Thymus (tissue), 11 donors: ENCODE measurements around the gene MACROD2. TPM values are rescaled to one million over a fixed set of nuclear protein-coding genes. Genes with fewer than 3 reads are reported as not detected.
"Not testable (repeated sequence)": the region's sequence is repeated elsewhere in the genome, so short reads cannot be mapped to it uniquely, and the experiment has no call there.

Experiments used
- DNase-seq, 9 donors: peaks; one replicate each; pipeline ENCODE4 v3.0.0-alpha.2; 2013; ENCODE audit warnings: low spot score in 9 of 9, low read depth in 6 of 9, missing footprints in 1 of 9
- H3K27ac ChIP-seq, 2 donors: one replicate each; pipeline ENCODE4 v1.5.1; 2013; ENCODE audit warnings: control low read depth in 1 of 2, low read depth in 1 of 2, low read length in 1 of 2, mild to moderate bottlenecking in 1 of 2, moderate library complexity in 1 of 2
- H3K27me3 ChIP-seq, 2 donors: one replicate each; pipeline ENCODE4 v1.5.1; 2013; ENCODE audit warnings: low read length in 1 of 2; ENCODE audit not compliant: control insufficient read depth in 2 of 2, insufficient read depth in 1 of 2
- H3K36me3 ChIP-seq, 2 donors: one replicate each; pipeline ENCODE4 v1.5.1; 2013; ENCODE audit warnings: low read length in 1 of 2, mild to moderate bottlenecking in 1 of 2, moderate library complexity in 1 of 2; ENCODE audit not compliant: control insufficient read depth in 2 of 2, insufficient read depth in 2 of 2
- H3K4me1 ChIP-seq, 2 donors: one replicate each; pipeline ENCODE4 v1.5.1; 2013; ENCODE audit warnings: low read length in 2 of 2; ENCODE audit not compliant: control insufficient read depth in 2 of 2, insufficient read depth in 2 of 2
- H3K4me3 ChIP-seq, 2 donors: one replicate each; pipeline ENCODE4 v1.5.1; 2013; ENCODE audit warnings: low read length in 2 of 2, control low read depth in 1 of 2, mild to moderate bottlenecking in 1 of 2
- H3K9me3 ChIP-seq, 2 donors: one replicate each; pipeline ENCODE4 v1.5.1; 2013; ENCODE audit warnings: low read length in 1 of 2, mild to moderate bottlenecking in 1 of 2; ENCODE audit not compliant: control insufficient read depth in 2 of 2, insufficient read depth in 1 of 2
- WGBS: extraction: QIAGEN DNeasy Blood & Tissue Kit; methylation state at CpG from one replicate; pipeline ENCODE4 v1.1.7; 2013; 5-methylcytosine and 5-hydroxymethylcytosine counted together
- polyA plus RNA-seq: library from polyadenylated mRNA; stranded (reverse); fragments of 200-250 nt; gene quantifications from one replicate; pipeline ENCODE4 v1.2.3, GENCODE V29; 2013
- total RNA-seq: library from RNA; stranded (reverse); fragments of 120-200 nt; gene quantifications from one replicate; pipeline ENCODE4 v1.2.4, GENCODE V29; 2013
- donor health status: healthy.

The MACROD2 gene
- total and polyA plus RNA-seq, 2 donors: 1.6 to 4.2 TPM

DNA sequence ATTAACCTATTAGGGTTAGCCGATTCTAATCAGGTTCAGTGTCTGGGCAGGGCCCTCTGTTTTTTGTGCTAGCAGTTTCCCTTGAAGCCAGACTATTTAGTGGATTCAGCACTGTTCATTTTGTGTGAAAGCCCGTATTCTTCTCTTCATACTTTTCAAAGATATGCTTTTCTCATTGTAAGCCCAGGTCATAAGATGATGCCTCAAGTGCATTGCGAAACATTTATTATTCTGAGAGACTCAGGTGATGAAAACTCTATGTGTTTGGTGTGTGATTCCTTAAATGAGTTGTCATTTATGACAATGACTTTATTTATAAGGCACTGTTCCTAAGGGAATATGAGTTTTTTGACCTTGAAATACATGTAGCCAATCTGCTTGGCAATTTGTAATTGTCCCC is 1193.1 kb downstream of the MACROD2 start:
- no peaks in the 10 kb centered on the region for H3K9me3 ChIP-seq
- WGBS: 95% methylated on average over 3 of the region's 3 CpGs
- no peak overlapping the region for H3K4me3 ChIP-seq
- DNase-seq: no peak
- no peaks in the 10 kb centered on the region for H3K4me1 ChIP-seq
- no peak overlapping the region for H3K27ac ChIP-seq
- no peaks in the 10 kb centered on the region for H3K36me3 ChIP-seq
- no peaks in the 10 kb centered on the region for H3K27me3 ChIP-seq

DNA sequence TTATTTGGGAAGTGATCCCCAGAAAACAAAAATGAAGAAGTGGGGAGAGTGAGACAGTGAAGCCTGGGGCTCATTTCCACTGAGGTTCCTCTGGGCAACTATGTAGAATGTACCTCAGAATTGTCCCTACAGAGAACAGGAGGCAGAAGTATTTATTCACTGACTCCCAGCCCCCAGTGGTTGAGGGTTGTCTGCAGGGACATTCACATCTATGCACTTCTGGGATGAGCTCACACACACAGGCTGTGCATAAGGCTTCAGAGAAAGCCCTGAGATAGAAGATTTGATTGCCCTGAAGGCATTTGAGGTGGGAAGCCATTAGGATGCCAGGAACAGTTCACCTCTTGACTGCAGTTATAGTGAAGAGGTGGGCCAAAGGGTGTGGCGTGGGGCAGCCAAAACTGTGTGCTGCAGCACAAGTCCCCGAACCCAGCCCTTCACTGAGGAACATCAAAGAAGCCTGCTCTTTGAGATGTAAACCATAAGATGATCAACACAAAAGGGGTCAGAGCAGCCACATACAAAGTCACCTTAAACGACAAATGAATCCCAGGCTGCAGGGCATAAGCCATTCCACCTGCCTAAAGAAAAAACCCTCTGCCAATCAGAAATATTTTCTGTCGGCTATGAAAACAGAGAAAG is 1195.9 kb downstream of the MACROD2 start:
- H3K4me3 ChIP-seq: no peak overlapping the region
- H3K27ac ChIP-seq: no peak overlapping the region
- DNase-seq: no peak
- no peaks in the 10 kb centered on the region for H3K27me3 ChIP-seq
- H3K36me3 ChIP-seq: no peaks in the 10 kb centered on the region
- no peaks in the 10 kb centered on the region for H3K4me1 ChIP-seq
- WGBS: 79% methylated on average over 4 of the region's 4 CpGs
- no peaks in the 10 kb centered on the region for H3K9me3 ChIP-seq

DNA sequence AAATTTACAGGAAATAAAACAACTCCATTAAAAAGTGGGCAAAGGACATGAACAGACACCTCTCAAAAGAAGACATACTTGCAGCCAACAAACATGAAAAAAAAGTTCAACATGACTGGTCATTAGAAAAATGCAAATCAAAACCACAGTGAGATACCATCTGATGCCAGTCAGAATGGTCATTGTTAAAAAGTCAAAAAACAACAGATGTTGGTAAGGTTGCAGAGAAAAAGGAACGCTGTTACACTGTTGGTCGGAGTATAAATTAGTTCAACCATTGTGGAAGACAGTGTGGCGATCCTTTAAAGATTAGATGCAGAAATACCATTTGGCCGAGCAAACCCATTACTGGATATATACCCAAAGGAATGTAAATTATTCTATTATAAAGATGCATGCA is 1200.1 kb downstream of the MACROD2 start:
- DNase-seq: no peak
- 91% methylated on average over 4 of the region's 4 CpGs for WGBS
- no peaks in the 10 kb centered on the region for H3K9me3 ChIP-seq
- no peaks in the 10 kb centered on the region for H3K4me1 ChIP-seq
- H3K27me3 ChIP-seq: no peaks in the 10 kb centered on the region
- H3K27ac ChIP-seq: no peak overlapping the region
- H3K4me3 ChIP-seq: no peak overlapping the region
- no peaks in the 10 kb centered on the region for H3K36me3 ChIP-seq

DNA sequence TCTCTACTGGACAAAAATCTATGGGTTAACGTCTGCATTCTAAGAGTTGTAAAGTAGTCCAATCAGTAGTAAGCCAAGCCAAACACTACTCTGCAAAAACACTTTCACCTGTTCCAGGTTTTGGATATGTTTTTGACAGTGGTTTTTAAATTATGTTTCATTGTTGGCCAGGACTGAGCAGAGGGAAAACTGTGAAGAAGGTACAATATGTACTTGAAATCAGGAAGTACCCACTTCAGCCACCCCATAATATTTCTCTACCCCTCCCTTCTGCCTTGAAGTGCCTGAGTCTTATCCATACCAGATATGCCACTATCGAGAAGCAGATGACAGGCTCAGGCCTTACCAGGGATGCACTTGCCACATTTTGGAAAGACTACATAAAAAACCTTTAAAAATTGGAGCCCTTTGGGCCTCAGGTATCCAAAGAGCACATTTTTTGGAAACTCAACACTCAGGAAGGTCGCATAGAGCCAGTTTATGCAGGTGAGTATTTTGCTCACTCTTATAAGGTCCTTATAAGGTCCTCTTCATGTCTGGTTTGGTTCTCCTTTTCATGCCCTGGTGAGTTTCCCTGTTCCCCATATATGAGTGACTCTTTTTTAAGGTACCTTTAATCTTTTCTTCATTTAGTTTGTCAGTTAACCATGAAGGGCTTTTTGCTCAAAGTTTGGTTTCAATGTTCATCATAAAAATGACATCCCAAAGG is 1201.4 kb downstream of the MACROD2 start:
- Histone ChIP-seq H3K4me1 (no peaks in the 10 kb centered on the region), H3K27ac (no peak overlapping the region), H3K9me3 (no peaks in the 10 kb centered on the region), H3K36me3 (no peaks in the 10 kb centered on the region), H3K4me3 (no peak overlapping the region), H3K27me3 (no peaks in the 10 kb centered on the region)
- 92% methylated on average over 3 of the region's 3 CpGs for WGBS
- DNase-seq: no peak

DNA sequence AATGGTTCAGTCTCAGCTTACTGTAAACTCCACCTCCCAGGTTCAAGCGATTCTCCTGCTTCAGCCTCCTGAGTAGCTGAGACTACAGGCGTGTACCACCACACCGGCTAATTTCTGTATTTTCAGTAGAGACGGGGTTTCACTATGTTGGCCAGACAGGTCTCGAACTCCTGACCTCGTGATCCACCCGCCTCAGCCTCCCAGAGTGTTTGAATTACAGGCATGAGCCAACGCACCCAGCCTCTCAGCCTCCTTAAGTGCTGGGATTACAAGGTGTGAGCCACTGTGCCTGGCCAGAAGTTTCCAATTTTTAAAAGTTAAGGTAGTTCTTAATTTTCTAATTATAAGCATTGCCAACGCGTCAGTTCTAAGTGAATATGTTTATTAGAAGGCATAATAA is 1202.7 kb downstream of the MACROD2 start:
- H3K27ac ChIP-seq, H3K9me3 ChIP-seq, H3K4me3 ChIP-seq, DNase-seq, H3K36me3 ChIP-seq, H3K27me3 ChIP-seq, H3K4me1 ChIP-seq: not testable (repeated sequence)
- 88% methylated on average over 10 of the region's 10 CpGs for WGBS

DNA sequence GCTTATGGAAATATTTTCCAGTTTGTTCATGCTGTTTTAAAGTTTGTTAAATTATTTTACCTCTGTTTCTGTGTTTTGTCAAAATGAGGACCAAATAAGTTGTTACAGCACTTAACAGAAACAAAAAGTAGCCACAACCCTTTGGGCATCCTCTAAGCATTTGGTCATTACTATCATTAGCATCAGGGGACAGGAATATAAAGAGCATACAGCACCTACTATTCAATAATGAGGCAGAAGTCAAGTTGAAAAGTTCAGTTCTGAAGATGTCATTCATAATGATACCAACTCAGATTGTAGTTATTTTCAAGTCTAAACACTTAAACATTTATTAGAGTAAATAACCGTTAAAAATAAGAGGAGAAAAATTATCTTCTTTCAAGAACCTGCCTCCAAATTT is 1204.4 kb downstream of the MACROD2 start:
- Histone ChIP-seq H3K27ac (no peak overlapping the region), H3K36me3 (no peaks in the 10 kb centered on the region), H3K27me3 (no peaks in the 10 kb centered on the region), H3K4me3 (no peak overlapping the region), H3K9me3 (no peaks in the 10 kb centered on the region), H3K4me1 (no peaks in the 10 kb centered on the region)
- WGBS: 96% methylated on average over 1 of the region's 1 CpG
- DNase-seq: no peak

DNA sequence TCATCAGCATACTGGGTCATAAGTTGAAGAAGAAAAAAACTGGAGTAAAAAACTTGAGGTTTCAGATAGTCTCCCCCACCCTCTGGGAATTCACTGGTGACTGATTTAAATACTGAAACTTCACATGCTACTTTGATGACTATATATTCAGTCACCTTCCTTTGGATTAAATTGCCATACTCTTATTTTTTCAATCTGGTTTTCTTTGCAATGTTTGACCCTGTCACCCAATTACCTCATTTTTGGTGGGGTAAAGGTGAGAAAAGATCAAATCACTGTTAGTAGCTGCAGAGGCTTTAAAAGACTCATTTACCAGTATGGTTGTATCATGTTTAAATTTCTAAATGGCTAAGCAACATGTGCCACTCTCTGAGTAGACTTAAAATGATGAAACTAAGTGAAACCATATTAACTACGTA is 1204.8 kb downstream of the MACROD2 start:
- H3K27ac ChIP-seq: no peak overlapping the region
- no peak overlapping the region for H3K4me3 ChIP-seq
- H3K36me3 ChIP-seq: no peaks in the 10 kb centered on the region
- DNase-seq: no peak
- no peaks in the 10 kb centered on the region for H3K4me1 ChIP-seq
- WGBS: 97% methylated on average over 1 of the region's 1 CpG
- no peaks in the 10 kb centered on the region for H3K9me3 ChIP-seq
- H3K27me3 ChIP-seq: no peaks in the 10 kb centered on the region

DNA sequence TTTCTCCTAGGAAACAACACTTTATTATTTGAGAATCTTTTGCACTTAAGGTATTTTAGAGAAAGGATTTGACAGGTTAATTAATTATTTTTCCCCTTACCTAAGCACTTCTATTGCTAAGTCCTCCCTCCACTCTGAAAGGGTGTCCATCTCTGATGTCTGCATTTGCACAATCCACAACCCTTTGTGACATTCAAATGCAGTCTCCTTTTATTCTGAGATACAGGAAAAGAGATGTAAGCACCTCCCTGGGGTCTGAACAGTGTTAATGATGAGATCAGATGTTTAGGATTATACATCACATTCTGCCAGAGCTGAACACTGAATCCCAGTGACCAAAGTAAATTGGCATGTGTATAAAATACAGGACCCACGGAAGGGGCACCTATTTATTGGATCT is 1206.3 kb downstream of the MACROD2 start:
- WGBS: 96% methylated on average over 1 of the region's 1 CpG
- Histone ChIP-seq H3K4me3 (no peak overlapping the region), H3K36me3 (no peaks in the 10 kb centered on the region), H3K27me3 (no peaks in the 10 kb centered on the region), H3K4me1 (no peaks in the 10 kb centered on the region), H3K27ac (no peak overlapping the region), H3K9me3 (no peaks in the 10 kb centered on the region)
- no peak for DNase-seq

DNA sequence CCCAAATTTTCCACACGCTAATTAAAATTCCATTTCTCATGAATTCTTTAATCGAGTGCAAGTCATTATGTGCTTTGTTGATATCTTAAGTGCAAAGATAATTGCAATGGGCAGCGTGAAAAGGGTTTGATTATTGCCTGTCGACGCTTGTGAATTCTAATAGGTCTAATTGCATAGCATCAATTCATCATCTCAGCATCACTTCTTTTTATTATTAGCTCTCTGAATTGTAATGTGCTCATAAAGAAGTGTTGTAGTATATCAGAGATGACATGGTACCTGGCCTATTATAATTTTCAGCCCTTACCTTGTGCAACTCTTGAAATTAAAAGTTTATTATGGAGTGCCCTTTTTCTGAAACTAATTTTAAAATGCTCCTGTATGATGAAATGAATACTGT is 1208.9 kb downstream of the MACROD2 start:
- Histone ChIP-seq H3K27ac (no peak overlapping the region), H3K4me3 (no peak overlapping the region), H3K4me1 (no peaks in the 10 kb centered on the region), H3K9me3 (no peaks in the 10 kb centered on the region), H3K36me3 (no peaks in the 10 kb centered on the region), H3K27me3 (no peaks in the 10 kb centered on the region)
- no peak for DNase-seq
- WGBS: 97% methylated on average over 5 of the region's 5 CpGs
